Activated CD4-positive, alpha-beta memory T cell treated with anti-CD3 and anti-CD28 coated beads for 36 hours (primary cell): ENCODE results near the gene RERE. TPM values are rescaled to one million over a fixed set of nuclear protein-coding genes. Genes with fewer than 3 reads are reported as not detected.
A peak's percentile ranks its signal among the peaks of the same experiment; 100 is the strongest.

Experiments
- CTCF ChIA-PET: fragments of 350-600 bp; sonication (Branson Sonifier 250); formaldehyde crosslinking; loops from one replicate; lab custom pipeline; 2021; ENCODE audit warnings: antibody characterized with exemption, inconsistent platforms; lab: Charles Lee
- POLR2A ChIA-PET: fragments of 350-600 bp; sonication (Branson Sonifier 250); formaldehyde crosslinking; loops from one replicate; lab custom pipeline; 2021; ENCODE audit warnings: antibody characterized with exemption; lab: Charles Lee
- DNase-seq: peaks from one replicate; pipeline ENCODE4 v3.0.0-alpha.2; 2020
- H3K27ac Mint-ChIP-seq: one replicate; pipeline ENCODE4 v1.8.0; 2021; ENCODE audit warnings: mixed read lengths
- H3K27me3 Mint-ChIP-seq: one replicate; pipeline ENCODE4 v1.8.0; 2021; ENCODE audit warnings: mixed read lengths
- H3K36me3 Mint-ChIP-seq: one replicate; pipeline ENCODE4 v1.8.0; 2021; ENCODE audit warnings: mixed read lengths
- H3K4me1 Mint-ChIP-seq: one replicate; pipeline ENCODE4 v1.8.0; 2021; ENCODE audit warnings: low read depth, mixed read lengths
- H3K4me3 Mint-ChIP-seq: one replicate; pipeline ENCODE4 v1.8.0; 2021; ENCODE audit warnings: mild to moderate bottlenecking, mixed read lengths
- H3K9me3 Mint-ChIP-seq: one replicate; pipeline ENCODE4 v1.8.0; 2021; ENCODE audit warnings: mixed read lengths
- intact Hi-C: fragments of 100-400 bp; cut with micrococcal nuclease; formaldehyde crosslinking; loops from one replicate; pipeline ENCODE4 v1.15.1; 2023
- total RNA-seq, 2 experiments: library from RNA; stranded (reverse); gene quantifications; one replicate each; pipeline ENCODE4 v1.2.3, GENCODE V29; 2021

RERE gene
- total RNA-seq, 2 experiments from 2014 or later: 45.0 to 50.5 TPM

GRCh38 chr1:8365661-8366362, 451.6 kb downstream of the RERE start:
- ChIA-PET CTCF (interaction anchor here (1.0 to 1.1 kb wide), 2 partner anchors 195 to 351 kb away, joined by 4 to 5 read pairs; no protein-coding TSS in a partner anchor), POLR2A (no interaction called here)
- H3K27me3 Mint-ChIP-seq: no peaks in the 10 kb centered on the region
- intact Hi-C loops: no loop called here
- peak overlapping the region; percentile 13 for H3K27ac Mint-ChIP-seq
- no peak overlapping the region for H3K4me3 Mint-ChIP-seq
- H3K36me3 Mint-ChIP-seq: peaks cover 11% of the 10 kb centered on the region
- H3K4me1 Mint-ChIP-seq: peaks cover 24% of the 10 kb centered on the region
- no peaks in the 10 kb centered on the region for H3K9me3 Mint-ChIP-seq
- DNase-seq: no peak

DNA sequence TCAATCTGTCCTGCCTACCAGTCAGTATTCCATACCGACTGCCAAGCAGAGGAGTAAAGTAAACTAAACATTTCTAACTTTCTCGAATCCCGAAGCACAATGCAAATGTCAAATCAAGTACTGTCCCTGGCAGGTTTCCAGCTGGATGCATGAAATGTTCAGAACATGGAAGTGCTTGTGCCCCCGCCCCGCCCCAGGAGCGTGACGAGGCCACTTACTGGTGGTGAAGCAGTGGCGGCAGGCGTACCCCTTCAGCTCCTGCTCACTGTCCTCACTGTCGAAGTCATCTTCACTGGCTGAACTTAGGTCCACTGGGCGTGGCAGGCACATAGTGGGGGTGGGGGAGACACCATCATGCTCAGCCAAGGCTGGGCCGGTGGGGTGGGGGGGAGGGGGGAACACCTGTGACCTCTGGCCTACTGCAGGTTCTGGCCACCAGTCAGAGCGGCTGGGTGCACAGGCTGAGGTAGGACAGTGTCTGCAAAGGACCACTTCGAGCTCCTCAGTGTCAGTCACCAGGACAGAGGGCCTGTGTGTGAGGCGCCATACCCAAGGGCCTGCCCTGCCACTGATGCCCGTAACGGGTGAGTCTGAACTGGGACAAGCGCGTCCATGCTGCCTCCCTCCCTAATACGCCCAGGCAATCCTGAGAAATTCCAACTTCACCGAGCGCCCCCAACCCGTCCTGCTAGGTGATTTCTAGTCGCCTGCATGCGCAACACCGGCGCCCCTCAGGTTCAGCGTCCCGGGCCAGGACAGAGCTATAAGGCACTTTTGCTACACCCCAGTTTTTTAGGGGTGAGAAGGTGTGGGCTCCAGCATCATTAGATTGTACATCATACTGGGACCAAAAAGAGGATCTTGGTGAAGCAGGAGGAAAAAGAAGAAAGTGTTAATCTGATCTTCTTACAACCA, 452.7 kb downstream of the RERE start:
- no peaks in the 10 kb centered on the region for H3K9me3 Mint-ChIP-seq
- H3K36me3 Mint-ChIP-seq: peaks cover 11% of the 10 kb centered on the region
- ChIA-PET CTCF (interaction anchor here (0.8 kb wide), 1 partner anchor 382 kb away, joined by 3 read pairs; no protein-coding TSS in a partner anchor), POLR2A (no interaction called here)
- peaks cover 16% of the 10 kb centered on the region for H3K4me1 Mint-ChIP-seq
- H3K27me3 Mint-ChIP-seq: no peaks in the 10 kb centered on the region
- intact Hi-C loops: no loop called here
- DNase-seq: no peak
- no peak overlapping the region for H3K4me3 Mint-ChIP-seq
- H3K27ac Mint-ChIP-seq: no peak overlapping the region

- intact Hi-C loops: no loop called here
- peaks cover 10% of the 10 kb centered on the region for H3K4me1 Mint-ChIP-seq
- H3K36me3 Mint-ChIP-seq: peaks cover 11% of the 10 kb centered on the region
- POLR2A ChIA-PET: no interaction called here
- no peak overlapping the region for H3K27ac Mint-ChIP-seq
- H3K27me3 Mint-ChIP-seq: no peaks in the 10 kb centered on the region
- CTCF ChIA-PET: interaction anchor here (0.8 kb wide), 1 partner anchor 381 kb away, joined by 3 read pairs; no protein-coding TSS in a partner anchor
- H3K4me3 Mint-ChIP-seq: no peak overlapping the region
- H3K9me3 Mint-ChIP-seq: no peaks in the 10 kb centered on the region
- DNase-seq: no peak
Observed at GRCh38 chr1:8363767-8364301, 453.6 kb downstream of the RERE start.

- Mint-ChIP-seq H3K27me3 (no peaks in the 10 kb centered on the region), H3K36me3 (peaks cover 12% of the 10 kb centered on the region), H3K4me3 (no peak overlapping the region), H3K9me3 (no peaks in the 10 kb centered on the region), H3K4me1 (peaks cover 9% of the 10 kb centered on the region), H3K27ac (peak overlapping the region; percentile 38)
- intact Hi-C loops: no loop called here
- ChIA-PET CTCF (no interaction called here), POLR2A (no interaction called here)
- DNase-seq: no peak
Observed at GRCh38 chr1:8363186-8363766, 454.2 kb downstream of the RERE start.

DNA sequence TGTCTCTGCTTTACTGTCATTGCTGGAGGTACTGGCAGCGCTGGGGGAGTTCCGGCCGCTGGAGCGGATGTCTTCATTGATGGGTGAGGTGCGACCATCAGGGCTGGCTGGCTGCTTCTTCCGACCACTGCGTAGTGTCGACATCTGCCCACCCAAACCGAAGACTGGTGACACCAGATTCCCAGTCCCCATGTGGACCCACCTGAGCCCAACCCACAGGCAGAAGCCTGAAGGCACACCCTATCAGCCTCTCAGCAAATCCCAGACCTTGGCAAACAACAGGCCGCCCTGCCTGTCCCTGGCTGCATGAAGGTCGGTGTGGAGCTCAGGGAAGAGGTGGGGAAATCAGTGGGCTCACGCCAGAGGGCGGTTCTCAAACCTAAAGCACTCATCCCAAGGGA, 454.7 kb downstream of the RERE start:
- no peak for DNase-seq
- peaks cover 7% of the 10 kb centered on the region for H3K4me1 Mint-ChIP-seq
- peaks cover 18% of the 10 kb centered on the region for H3K36me3 Mint-ChIP-seq
- H3K9me3 Mint-ChIP-seq: no peaks in the 10 kb centered on the region
- intact Hi-C loops: no loop called here
- H3K27ac Mint-ChIP-seq: peak overlapping the region; percentile 38
- CTCF ChIA-PET: no interaction called here
- H3K4me3 Mint-ChIP-seq: no peak overlapping the region
- H3K27me3 Mint-ChIP-seq: no peaks in the 10 kb centered on the region
- POLR2A ChIA-PET: no interaction called here

DNA sequence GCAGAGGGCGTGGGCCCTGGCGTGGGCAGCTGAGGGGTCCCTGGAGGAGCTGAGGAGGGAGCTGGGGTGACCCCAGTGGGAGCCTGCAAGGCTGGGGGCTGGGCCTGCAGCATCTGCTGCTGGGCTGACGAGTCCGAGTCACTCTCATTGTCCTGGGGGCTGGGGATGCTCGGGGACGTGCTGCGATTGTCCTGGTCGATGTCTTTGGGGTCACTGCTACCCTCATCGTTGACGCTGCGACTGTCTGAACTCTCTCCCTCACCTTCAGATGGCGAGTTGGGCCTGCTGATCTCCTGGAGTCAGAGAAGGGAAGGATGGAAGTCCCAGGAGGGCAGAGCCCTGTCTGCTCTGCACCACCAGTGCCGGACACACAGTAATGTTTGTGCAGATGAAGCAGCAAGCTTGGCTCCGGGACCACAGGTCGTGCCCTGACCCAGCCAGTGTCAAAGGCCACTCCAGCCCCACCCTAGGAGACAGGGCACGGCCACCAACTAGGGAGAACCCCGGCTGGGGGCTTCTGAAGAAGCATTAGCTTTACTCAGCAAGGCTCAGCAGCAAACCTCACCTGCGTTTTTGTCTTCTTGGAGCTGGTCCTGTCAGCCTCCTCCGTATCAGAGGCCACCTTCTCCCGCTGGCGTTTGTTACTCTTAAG, 456.1 kb downstream of the RERE start:
- Mint-ChIP-seq H3K27ac (no peak overlapping the region), H3K9me3 (no peaks in the 10 kb centered on the region), H3K4me1 (no peaks in the 10 kb centered on the region), H3K36me3 (peaks cover 24% of the 10 kb centered on the region), H3K4me3 (no peak overlapping the region), H3K27me3 (no peaks in the 10 kb centered on the region)
- POLR2A ChIA-PET: no interaction called here
- intact Hi-C loops: no loop called here
- DNase-seq: no peak
- CTCF ChIA-PET: no interaction called here

GRCh38 chr1:8360493-8361197, 456.8 kb downstream of the RERE start:
- DNase-seq: no peak
- Mint-ChIP-seq H3K36me3 (peaks cover 26% of the 10 kb centered on the region), H3K9me3 (no peaks in the 10 kb centered on the region), H3K4me3 (no peak overlapping the region), H3K27me3 (no peaks in the 10 kb centered on the region), H3K27ac (no peak overlapping the region), H3K4me1 (no peaks in the 10 kb centered on the region)
- ChIA-PET CTCF (interaction anchor here (1.8 kb wide), 1 partner anchor 12 kb away, joined by 7 read pairs; no protein-coding TSS in a partner anchor), POLR2A (no interaction called here)
- intact Hi-C loops: no loop called here

GRCh38 chr1:8359617-8360481, 457.6 kb downstream of the RERE start:
- Mint-ChIP-seq H3K9me3 (no peaks in the 10 kb centered on the region), H3K27me3 (no peaks in the 10 kb centered on the region), H3K27ac (peak overlapping the region; percentile 18), H3K4me3 (no peak overlapping the region), H3K4me1 (no peaks in the 10 kb centered on the region), H3K36me3 (peaks cover 22% of the 10 kb centered on the region)
- CTCF ChIA-PET: interaction anchor here (1.8 kb wide), 1 partner anchor 11 kb away, joined by 7 read pairs; no protein-coding TSS in a partner anchor
- POLR2A ChIA-PET: no interaction called here
- intact Hi-C loops: no loop called here
- DNase-seq: no peak

GRCh38 chr1:8358897-8359616, 458.4 kb downstream of the RERE start:
- no peak overlapping the region for H3K27ac Mint-ChIP-seq
- no peaks in the 10 kb centered on the region for H3K4me1 Mint-ChIP-seq
- DNase-seq: no peak
- CTCF ChIA-PET: interaction anchor here (0.9 to 1.8 kb wide), 2 partner anchors 10 to 344 kb away, joined by 4 to 7 read pairs; no protein-coding TSS in a partner anchor
- H3K27me3 Mint-ChIP-seq: no peaks in the 10 kb centered on the region
- no peaks in the 10 kb centered on the region for H3K9me3 Mint-ChIP-seq
- POLR2A ChIA-PET: no interaction called here
- peaks cover 20% of the 10 kb centered on the region for H3K36me3 Mint-ChIP-seq
- no peak overlapping the region for H3K4me3 Mint-ChIP-seq
- intact Hi-C loops: no loop called here
